Measurements from ENCODE around the gene SLC66A3. TPM values are rescaled to one million over a fixed set of nuclear protein-coding genes. Genes with fewer than 3 reads are reported as not detected.

The SLC66A3 gene
- total RNA-seq, result 48.7 and 60.8 TPM in 2 replicates

DNA sequence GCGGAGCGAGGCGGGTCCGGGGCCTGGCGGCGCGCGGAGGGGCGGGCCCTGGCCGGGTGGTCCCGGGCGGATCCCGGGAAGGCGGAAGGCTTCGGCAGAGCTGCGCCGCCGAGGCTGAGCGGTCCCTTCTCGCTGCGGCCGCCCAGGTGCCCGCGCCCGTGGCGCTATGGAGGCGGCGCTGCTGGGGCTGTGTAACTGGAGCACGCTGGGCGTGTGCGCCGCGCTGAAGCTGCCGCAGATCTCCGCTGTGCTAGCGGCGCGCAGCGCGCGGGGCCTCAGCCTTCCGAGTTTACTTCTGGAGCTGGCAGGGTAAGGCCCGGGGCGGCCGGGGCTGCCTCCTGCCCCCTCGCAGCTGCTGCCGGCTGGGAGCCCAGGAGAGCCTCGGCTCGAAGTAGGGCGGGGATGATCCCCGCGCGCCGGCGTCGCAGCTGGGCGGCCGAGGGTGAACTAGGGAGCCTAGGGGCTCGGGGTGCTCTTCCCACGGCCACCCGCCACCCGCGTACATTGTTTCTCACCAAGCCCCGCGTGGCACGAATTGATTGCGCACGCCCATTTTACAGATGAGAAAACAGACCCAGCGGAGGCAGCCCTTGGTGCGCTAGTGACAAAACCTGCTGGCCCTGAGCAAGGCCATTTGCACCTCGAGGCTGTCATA, at the start of gene SLC66A3:
SLC66A3 (plus strand) TSS at position 87 of the 655 bp plus-strand sequence; CDS start at position 167, 80 bp downstream.

Other genes with a start within 250 kb of the SLC66A3 start
- gene KCNF1, start 243.5 kb upstream of the SLC66A3 start, total RNA-seq, result under 0.01 TPM in 1 of 2 replicates, not detected in the other
- 58.9 and 80.3 TPM in 2 replicates for gene ROCK2, start 189.2 kb downstream of the SLC66A3 start, total RNA-seq